AG09319 (cell line): ENCODE results near the gene FBXL20.

Source experiments
- DNase-seq: peaks from one replicate; pipeline ENCODE4 v3.0.0-alpha.2; 2010; ENCODE audit warnings: low read depth; ENCODE audit errors: extremely low read depth
- TF ChIP-seq, protein P1 (sequence below): IDR thresholded peaks from 2 replicates; pipeline ENCODE4 v1.5.1; 2011; ENCODE audit warnings: low read depth, mild to moderate bottlenecking, inconsistent platforms, low read length, moderate library complexity

Gene FBXL20

GRCh38 chr17:39230361-39230760, 171.1 kb downstream of the FBXL20 start:
- TF ChIP-seq, protein P1, sequence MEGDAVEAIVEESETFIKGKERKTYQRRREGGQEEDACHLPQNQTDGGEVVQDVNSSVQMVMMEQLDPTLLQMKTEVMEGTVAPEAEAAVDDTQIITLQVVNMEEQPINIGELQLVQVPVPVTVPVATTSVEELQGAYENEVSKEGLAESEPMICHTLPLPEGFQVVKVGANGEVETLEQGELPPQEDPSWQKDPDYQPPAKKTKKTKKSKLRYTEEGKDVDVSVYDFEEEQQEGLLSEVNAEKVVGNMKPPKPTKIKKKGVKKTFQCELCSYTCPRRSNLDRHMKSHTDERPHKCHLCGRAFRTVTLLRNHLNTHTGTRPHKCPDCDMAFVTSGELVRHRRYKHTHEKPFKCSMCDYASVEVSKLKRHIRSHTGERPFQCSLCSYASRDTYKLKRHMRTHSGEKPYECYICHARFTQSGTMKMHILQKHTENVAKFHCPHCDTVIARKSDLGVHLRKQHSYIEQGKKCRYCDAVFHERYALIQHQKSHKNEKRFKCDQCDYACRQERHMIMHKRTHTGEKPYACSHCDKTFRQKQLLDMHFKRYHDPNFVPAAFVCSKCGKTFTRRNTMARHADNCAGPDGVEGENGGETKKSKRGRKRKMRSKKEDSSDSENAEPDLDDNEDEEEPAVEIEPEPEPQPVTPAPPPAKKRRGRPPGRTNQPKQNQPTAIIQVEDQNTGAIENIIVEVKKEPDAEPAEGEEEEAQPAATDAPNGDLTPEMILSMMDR, result no peak

GRCh38 chr17:39229274-39229913, 172.0 kb downstream of the FBXL20 start:
- DNase-seq, result no peak

More at GRCh38 chr17:39230361-39230760, 171.1 kb downstream of the FBXL20 start:
- no peak for DNase-seq

GRCh38 chr17:39227364-39227919, 174.0 kb downstream of the FBXL20 start:
- no peak for DNase-seq
- TF ChIP-seq, protein P1, result no peak

More at GRCh38 chr17:39229274-39229913, 172.0 kb downstream of the FBXL20 start:
- TF ChIP-seq, protein P1, result no peak

GRCh38 chr17:39225959-39226683, 175.3 kb downstream of the FBXL20 start:
- TF ChIP-seq, protein P1, result no peak
- no peak for DNase-seq

DNA sequence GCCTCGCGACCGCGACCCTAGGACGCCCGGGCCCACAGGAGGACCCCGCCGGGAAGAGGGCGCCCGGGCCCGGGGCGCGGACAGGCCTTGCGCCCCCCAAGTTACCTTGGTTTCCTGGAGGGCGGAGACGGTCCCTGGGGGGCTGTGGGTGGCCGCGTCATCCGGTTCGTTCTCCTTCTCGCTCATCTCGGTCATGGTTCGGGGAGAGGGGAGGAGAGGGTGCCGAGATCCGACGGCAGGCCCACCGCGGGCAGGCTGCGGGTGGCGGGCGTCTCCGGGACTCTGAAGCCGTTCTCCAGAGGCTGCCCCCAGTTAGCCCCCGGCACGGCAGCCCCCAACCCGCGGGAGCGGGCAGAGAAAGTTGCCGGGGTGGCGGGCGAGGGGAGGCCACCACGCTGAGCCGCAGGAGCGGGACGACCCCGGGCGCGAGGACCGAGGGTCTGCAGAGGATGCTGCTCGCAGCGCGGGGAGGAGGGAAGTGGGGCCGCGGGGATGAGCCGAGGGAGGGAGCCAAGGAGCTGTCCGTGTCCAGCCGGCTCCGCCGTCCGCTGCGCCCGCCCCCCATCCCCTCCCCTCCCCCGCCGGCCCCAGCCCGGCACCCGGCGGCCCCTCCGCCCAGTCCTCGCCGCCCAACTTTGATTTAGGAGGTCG, 176.0 kb downstream of the FBXL20 start, which contains the start of gene STAC2:
STAC2 (minus strand) TSS at position 638 of the 651 bp plus-strand sequence; CDS start at position 195, 443 bp downstream.
- DNase-seq, result no peak
- TF ChIP-seq, protein P1, result no peak

- TF ChIP-seq, protein P1, result no peak
- no peak for DNase-seq
Observed at GRCh38 chr17:39224778-39225307, 176.6 kb downstream of the FBXL20 start.
